PC-9 (cell line): ENCODE measurements around the gene OGDH. TPM values are rescaled to one million over a fixed set of nuclear protein-coding genes. Genes with fewer than 3 reads are reported as not detected.

Experiments
- BruUV-seq: library from RNA; stranded (reverse); fragments of 400-500 nt; replicated peaks from 2 replicates; lab custom pipeline; 2021; lab: Mats Ljungman, UMichigan
- CTCF ChIA-PET: fragments of 300-600 bp; sonication (Branson Sonifier 250); formaldehyde crosslinking; loops from one replicate; lab custom pipeline; 2022; ENCODE audit warnings: antibody characterized with exemption; lab: Charles Lee
- POLR2A ChIA-PET: fragments of 300-600 bp; sonication (Branson Sonifier 250); formaldehyde crosslinking; loops from one replicate; lab custom pipeline; 2022; ENCODE audit warnings: antibody characterized with exemption; ENCODE audit not compliant: unreplicated experiment; lab: Charles Lee
- DNase-seq, 2 experiments: peaks; one replicate each; pipeline versions ENCODE4 v3.0.0 to v3.0.0-alpha.2; 2015 to 2022; ENCODE audit warnings: mixed read lengths in 1 of 2
- H2AFZ ChIP-seq: fragments of 200-600 bp; sonication (generic); 2 replicates; pipeline ENCODE4 v1.8.1; 2017; ENCODE audit warnings: antibody characterized with exemption
- H3F3A ChIP-seq: fragments of 200-600 bp; sonication (generic); 2 replicates; pipeline ENCODE4 v1.8.1; 2017; ENCODE audit warnings: antibody characterized with exemption, mild to moderate bottlenecking, low read depth; ENCODE audit not compliant: insufficient read depth
- H3K27ac ChIP-seq: fragments of 200-600 bp; sonication (generic); 2 replicates; pipeline ENCODE4 v1.6.1; 2016; ENCODE audit warnings: mixed run types
- H3K27me3 ChIP-seq: fragments of 200-600 bp; sonication (generic); 2 replicates; pipeline ENCODE4 v1.6.1; 2016; ENCODE audit warnings: low read depth, mixed run types; ENCODE audit not compliant: insufficient read depth
- H3K36me3 ChIP-seq: fragments of 200-600 bp; sonication (generic); 2 replicates; pipeline ENCODE4 v1.6.1; 2016; ENCODE audit warnings: low read depth, mixed run types
- H3K4me1 ChIP-seq: fragments of 200-600 bp; sonication (generic); replicated peaks from 2 replicates; pipeline ENCODE4 v1.6.1; 2016; ENCODE audit warnings: mixed run types; ENCODE audit not compliant: insufficient read depth
- H3K4me2 ChIP-seq: fragments of 200-600 bp; sonication (generic); 2 replicates; pipeline ENCODE4 v1.6.1; 2017; ENCODE audit warnings: mixed run types
- H3K4me3 ChIP-seq: fragments of 200-600 bp; sonication (generic); 2 replicates; pipeline ENCODE4 v1.6.1; 2016; ENCODE audit warnings: mixed run types
- H3K79me2 ChIP-seq: fragments of 200-600 bp; sonication (generic); 2 replicates; pipeline ENCODE4 v1.6.1; 2017; ENCODE audit warnings: low read depth, mixed run types
- H3K9me2 ChIP-seq: fragments of 200-600 bp; sonication (generic); 2 replicates; pipeline ENCODE4 v1.8.1; 2017; ENCODE audit warnings: mild to moderate bottlenecking; ENCODE audit not compliant: insufficient read depth
- H3K9me3 ChIP-seq: fragments of 200-600 bp; sonication (generic); 2 replicates; pipeline ENCODE4 v1.8.1; 2016; ENCODE audit warnings: low read depth; ENCODE audit not compliant: insufficient read depth
- H4K20me1 ChIP-seq: fragments of 200-600 bp; sonication (generic); 2 replicates; pipeline ENCODE4 v1.8.1; 2017; ENCODE audit not compliant: insufficient read depth
- CTCF ChIP-seq: fragments of 200-600 bp; sonication (generic); conservative IDR thresholded peaks from 2 replicates; pipeline ENCODE4 v1.6.1; 2017; ENCODE audit warnings: mixed run types, antibody characterized with exemption, mild to moderate bottlenecking, moderate library complexity
- EZH2 ChIP-seq: fragments of 200-600 bp; sonication (generic); IDR thresholded peaks from 2 replicates; pipeline ENCODE4 v1.8.0; 2017; ENCODE audit warnings: antibody characterized with exemption, low read depth
- intact Hi-C: fragments of 100-400 bp; cut with micrococcal nuclease; formaldehyde crosslinking; loops from one replicate; pipeline ENCODE4 v1.10.0; 2022; ENCODE audit not compliant: unreplicated experiment
- total RNA-seq: library from RNA; stranded (reverse); gene quantifications from 2 replicates; pipeline ENCODE4 v1.2.3, GENCODE V29; 2021

OGDH gene
- total RNA-seq, 1 experiment from 2014 or later: 135 TPM

DNA sequence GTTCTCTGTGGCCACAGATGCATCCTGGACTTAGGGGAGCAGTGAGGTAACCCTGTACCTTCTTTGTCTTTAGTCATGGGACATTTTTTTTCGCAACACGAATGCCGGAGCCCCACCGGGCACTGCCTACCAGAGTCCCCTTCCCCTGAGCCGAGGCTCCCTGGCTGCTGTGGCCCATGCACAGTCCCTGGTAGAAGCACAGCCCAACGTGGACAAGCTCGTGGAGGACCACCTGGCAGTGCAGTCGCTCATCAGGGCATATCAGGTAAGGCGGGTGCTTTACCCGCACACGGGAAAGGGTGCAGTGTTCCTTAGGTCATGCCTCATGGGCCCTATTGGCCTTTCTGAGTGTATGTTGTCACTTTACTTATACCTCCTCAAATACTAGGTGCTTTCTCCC, 38.8 kb downstream of the OGDH start:
- no peak for TF ChIP-seq EZH2
- TF ChIP-seq CTCF: no peak
- intact Hi-C loops: no loop called here
- Histone ChIP-seq H3K4me2 (no peak overlapping the region), H3K27me3 (no peaks in the 10 kb centered on the region), H3K27ac (no peak overlapping the region), H3K4me1 (peaks cover 7% of the 10 kb centered on the region), H2AFZ (no peak overlapping the region), H3F3A (peaks cover 16% of the 10 kb centered on the region), H3K79me2 (peaks cover 28% of the 10 kb centered on the region), H3K36me3 (peaks cover 35% of the 10 kb centered on the region), H3K9me2 (no peaks in the 10 kb centered on the region), H3K4me3 (no peak overlapping the region), H4K20me1 (no peaks in the 10 kb centered on the region), H3K9me3 (no peaks in the 10 kb centered on the region)
- no peak for DNase-seq
- POLR2A ChIA-PET: no interaction called here
- CTCF ChIA-PET: no interaction called here
- BruUV-seq: no TSS peak

DNA sequence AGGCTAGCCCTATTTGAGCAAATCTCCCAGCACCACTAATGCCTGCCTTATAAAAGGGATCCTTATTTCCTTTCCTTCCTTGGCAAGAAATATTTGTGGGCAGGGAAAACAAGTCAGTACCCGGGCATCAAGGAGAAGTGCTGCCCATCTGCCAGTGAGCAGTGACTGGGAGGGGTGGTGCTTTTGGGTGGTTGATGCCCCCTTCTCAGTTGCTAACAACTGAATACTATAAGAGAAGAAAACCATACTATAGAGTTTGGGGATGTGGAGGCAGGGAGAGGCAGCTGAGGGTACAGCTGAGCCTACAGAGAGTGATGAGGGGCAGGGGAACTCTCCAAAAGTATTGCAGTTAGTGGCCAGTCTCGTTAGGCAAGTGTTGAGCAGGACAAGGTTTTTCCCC, 39.3 kb downstream of the OGDH start:
- no TSS peak for BruUV-seq
- H3K27me3 ChIP-seq: no peaks in the 10 kb centered on the region
- intact Hi-C loops: no loop called here

GRCh38 chr7:44646176-44646920, 39.9 kb downstream of the OGDH start:
- H3K27me3 ChIP-seq: no peaks in the 10 kb centered on the region
- H3K79me2 ChIP-seq: peaks cover 20% of the 10 kb centered on the region
- CTCF ChIA-PET: no interaction called here
- H3K4me3 ChIP-seq: no peak overlapping the region
- H3K36me3 ChIP-seq: peaks cover 44% of the 10 kb centered on the region
- H3K9me3 ChIP-seq: no peaks in the 10 kb centered on the region
- H3K9me2 ChIP-seq: no peaks in the 10 kb centered on the region
- H3F3A ChIP-seq: peaks cover 10% of the 10 kb centered on the region; the same call in 1 of the 2 replicates
- POLR2A ChIA-PET: no interaction called here
- no peaks in the 10 kb centered on the region for H3K4me1 ChIP-seq
- TF ChIP-seq EZH2: no peak
- TF ChIP-seq CTCF: no peak
- H2AFZ ChIP-seq: no peak overlapping the region
- H3K27ac ChIP-seq: no peak overlapping the region
- H3K4me2 ChIP-seq: no peak overlapping the region
- BruUV-seq: no TSS peak
- DNase-seq: no peak
- H4K20me1 ChIP-seq: no peaks in the 10 kb centered on the region
- intact Hi-C loops: no loop called here

More for the DNA sequence above, 39.3 kb downstream of the OGDH start:
- no peak overlapping the region for H3K27ac ChIP-seq
- H3K9me3 ChIP-seq: no peaks in the 10 kb centered on the region
- no peak overlapping the region for H3K4me2 ChIP-seq
- H4K20me1 ChIP-seq: no peaks in the 10 kb centered on the region
- no peaks in the 10 kb centered on the region for H3K9me2 ChIP-seq
- TF ChIP-seq EZH2: no peak
- peaks cover 39% of the 10 kb centered on the region for H3K36me3 ChIP-seq
- H3K4me3 ChIP-seq: no peak overlapping the region
- no peak overlapping the region for H2AFZ ChIP-seq
- H3F3A ChIP-seq: peaks cover 12% of the 10 kb centered on the region
- CTCF ChIA-PET: no interaction called here
- DNase-seq: no peak
- H3K4me1 ChIP-seq: peaks cover 3% of the 10 kb centered on the region
- POLR2A ChIA-PET: no interaction called here
- H3K79me2 ChIP-seq: peaks cover 24% of the 10 kb centered on the region
